KG1 (cell line): ENCODE results near the gene EEF2KMT.
"Not testable (repeated sequence)": the region's sequence is repeated elsewhere in the genome, so short reads cannot be mapped to it uniquely, and the experiment has no call there.

Experiments
- DNase-seq: peaks from one replicate; lab custom pipeline; 2025; lab: John Stamatoyannopoulos, UW

EEF2KMT gene, protein sequence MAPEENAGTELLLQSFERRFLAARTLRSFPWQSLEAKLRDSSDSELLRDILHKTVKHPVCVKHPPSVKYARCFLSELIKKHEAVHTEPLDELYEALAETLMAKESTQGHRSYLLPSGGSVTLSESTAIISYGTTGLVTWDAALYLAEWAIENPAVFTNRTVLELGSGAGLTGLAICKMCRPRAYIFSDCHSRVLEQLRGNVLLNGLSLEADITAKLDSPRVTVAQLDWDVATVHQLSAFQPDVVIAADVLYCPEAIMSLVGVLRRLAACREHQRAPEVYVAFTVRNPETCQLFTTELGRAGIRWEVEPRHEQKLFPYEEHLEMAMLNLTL

GRCh38 chr16:5097470-5098220 is at the start of gene EEF2KMT:
Gene EEF2KMT, minus strand, starts transcription at chr16:5097795. Its CDS starts 56 bp downstream, at chr16:5097739.
- peak; percentile 83 for DNase-seq

GRCh38 chr16:5144621-5144956 is 47.0 kb upstream of the EEF2KMT start:
- not testable (repeated sequence) for DNase-seq

DNA sequence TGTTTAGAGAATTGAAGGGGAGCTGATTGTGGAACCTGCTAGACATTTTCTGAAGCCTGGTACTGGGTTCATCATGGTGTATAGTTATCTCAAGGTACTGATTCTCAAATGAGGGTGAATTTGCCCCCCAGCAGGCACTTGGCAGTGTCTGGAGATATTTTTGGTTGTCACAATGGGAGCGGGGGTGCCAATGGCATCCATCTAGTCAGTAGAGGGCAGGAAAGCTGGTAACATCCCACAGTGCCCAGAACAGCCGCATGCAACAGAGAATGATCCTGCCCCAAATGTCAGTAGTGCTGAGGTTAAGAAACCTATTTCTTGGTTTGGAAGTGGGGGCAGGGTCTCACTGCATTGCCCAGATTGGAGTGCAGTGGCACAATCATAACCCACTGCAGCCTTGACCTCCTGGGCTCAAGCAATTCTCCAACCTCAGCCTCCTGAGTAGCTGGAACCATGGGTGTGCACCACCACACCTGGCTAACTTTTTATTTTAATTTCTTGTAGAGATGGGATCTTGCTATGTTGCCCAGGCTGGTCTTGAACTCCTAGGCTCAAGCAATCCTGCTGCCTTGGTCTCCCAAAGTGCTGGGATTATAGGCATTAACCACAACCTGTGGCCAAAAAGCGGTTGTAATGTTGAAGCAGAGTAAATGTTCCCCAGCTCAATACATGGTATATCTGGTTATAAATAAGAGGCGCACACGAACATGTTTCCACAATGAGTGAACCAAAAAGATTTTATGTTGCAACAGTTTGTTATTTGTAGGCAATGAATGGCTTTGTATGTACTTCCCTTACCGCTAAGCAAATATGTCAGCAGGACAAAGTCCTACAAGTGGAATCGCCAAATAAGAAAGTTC is 46.4 kb upstream of the EEF2KMT start:
- DNase-seq, result no peak

DNA sequence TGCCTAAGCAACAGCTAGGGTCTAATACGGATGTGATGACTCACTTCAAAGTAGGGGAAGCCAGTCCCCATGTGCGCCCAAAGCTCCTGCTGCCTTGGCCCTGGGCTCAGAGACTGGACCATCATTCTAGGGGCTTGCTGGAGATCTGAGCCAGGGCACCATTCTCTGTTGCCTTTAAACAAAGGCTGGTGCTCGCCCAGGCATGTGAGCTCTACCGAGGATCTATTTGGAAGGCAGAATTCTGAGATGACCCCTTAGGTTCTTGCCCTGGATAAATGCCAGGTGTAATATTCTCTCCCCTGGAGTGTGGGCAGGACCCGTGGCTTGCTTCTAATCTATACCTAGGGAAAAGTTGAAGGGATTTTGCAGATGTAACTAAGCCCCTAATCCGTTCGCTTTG is 42.6 kb upstream of the EEF2KMT start:
- not testable (repeated sequence) for DNase-seq

- DNase-seq, result not testable (repeated sequence)
Observed at GRCh38 chr16:5134739-5135452, 37.3 kb upstream of the EEF2KMT start.

- not testable (repeated sequence) for DNase-seq
Observed at GRCh38 chr16:5132915-5133600, 35.5 kb upstream of the EEF2KMT start.

GRCh38 chr16:5131467-5132004 is 33.9 kb upstream of the EEF2KMT start:
- DNase-seq, result not testable (repeated sequence)

DNA sequence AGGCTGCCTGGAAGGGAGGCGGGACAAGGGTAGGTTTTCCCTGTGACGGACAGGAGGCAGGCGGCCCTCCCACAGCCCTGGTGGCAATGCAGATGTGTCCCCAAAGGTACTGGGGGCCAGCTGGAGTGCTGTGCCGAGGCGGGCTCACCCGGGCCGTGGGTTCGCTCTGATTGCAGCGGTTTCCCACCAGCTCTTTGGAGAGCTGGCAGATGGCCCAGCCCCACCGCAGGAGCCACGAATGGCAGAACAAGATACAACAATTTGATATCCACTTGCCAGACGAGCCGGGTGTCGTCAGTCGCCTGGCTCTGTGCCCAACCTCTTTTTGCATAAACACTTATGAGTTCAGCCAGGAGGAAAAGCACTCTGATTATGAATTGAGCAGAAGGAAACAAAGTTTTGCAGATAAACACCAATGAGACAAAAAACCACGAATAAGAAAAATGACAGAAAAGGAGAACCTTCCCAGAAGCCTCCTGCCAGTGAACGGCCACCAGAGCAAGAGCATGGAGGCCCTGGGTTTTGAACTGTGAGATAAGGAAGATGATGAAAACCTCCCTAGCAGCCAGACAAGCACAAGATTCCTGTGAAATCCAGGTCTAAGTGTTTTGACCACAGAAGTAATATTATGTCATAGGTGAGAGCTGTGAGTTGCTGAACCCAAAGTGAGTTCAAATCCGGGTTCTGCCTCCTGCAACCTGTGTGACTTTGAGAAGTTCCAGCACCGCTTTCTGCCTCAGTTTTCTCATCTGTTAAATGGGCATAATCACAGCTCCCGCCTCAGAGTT is 19.9 kb upstream of the EEF2KMT start:
- not testable (repeated sequence) for DNase-seq

DNA sequence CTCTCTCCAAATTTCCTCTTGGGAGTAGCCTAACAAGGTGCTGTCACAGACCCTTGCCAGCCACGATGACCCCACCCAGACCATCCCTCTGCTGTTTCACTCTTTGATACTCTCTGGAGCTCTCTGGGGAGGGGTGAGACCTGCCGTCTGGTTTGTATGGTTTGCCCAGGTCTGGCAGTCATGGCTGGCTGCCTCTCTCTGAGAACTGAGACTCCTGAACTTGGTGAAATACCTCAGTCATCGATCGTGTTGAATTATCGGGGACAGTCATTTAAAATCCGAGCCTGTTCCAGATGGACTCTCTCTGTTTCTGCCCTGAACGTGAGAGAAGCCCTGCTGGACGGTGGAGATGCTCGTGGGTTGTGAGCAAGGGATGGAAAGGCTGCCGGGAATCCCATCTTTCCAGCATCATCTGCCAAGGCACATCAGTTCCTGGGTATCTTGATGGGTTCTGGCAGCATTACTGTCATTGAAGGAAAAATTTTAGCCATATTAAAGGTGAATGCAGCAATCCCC is 19.2 kb upstream of the EEF2KMT start:
- DNase-seq, result not testable (repeated sequence)

GRCh38 chr16:5110933-5111332 is 13.3 kb upstream of the EEF2KMT start:
- DNase-seq, result not testable (repeated sequence)

DNA sequence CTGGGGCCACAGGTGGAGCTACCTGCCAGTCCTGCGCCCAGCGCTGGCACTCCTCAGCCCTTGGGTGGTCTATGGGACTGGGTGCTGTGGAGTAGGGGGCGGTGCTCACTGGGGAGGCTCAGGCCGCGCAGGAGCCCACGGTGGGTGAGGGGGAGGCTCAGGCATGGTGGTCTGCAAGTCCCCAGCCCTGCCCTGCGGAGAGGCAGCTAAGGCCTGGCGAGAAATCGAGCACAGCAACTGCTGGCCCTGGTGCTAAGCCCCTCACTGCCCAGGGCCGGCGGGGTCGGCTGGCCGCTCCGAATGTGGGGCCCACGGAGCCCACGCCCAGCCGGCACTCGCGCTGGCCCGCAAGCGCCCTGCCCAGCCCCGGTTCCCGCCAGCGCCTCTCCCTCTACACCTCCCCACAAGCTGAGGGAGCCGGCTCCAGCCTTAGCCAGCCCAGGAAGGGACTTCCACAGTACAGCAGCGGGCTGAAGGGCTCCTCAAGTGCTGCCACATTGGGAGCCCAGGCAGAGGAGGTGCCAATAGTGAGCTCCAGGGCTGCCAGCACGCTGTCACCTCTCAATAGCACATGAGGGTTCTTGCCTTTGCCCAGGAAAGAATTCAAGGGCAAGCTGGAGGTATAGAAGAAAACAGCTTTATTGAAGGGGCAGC is 11.0 kb upstream of the EEF2KMT start:
- no peak for DNase-seq

GRCh38 chr16:5105039-5105438 is 7.4 kb upstream of the EEF2KMT start:
- not testable (repeated sequence) for DNase-seq

- not testable (repeated sequence) for DNase-seq
Observed at GRCh38 chr16:5103296-5104032, 5.9 kb upstream of the EEF2KMT start.

DNA sequence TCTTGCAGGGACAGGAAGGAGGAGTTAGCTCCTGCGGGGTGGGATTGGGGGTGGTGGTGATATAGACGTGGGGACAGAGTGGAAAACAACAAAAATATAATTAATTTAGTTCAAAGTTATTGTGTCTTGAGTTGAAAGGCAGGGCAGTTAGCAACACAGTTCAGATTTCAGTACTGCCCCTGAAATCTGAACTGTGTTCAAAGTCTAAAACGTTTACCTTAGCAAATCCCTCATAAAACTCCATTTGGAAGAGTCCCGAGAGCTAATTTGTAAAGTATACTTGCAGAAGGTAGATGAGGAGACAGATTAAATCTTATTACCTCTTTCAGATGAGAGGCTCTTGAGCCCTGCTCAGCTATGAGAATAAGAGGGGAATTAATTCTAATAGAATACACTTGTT is 1.6 kb upstream of the EEF2KMT start:
- not testable (repeated sequence) for DNase-seq

- DNase-seq, result not testable (repeated sequence)
Observed at GRCh38 chr16:5098221-5099159, 895 bp upstream of the EEF2KMT start.

DNA sequence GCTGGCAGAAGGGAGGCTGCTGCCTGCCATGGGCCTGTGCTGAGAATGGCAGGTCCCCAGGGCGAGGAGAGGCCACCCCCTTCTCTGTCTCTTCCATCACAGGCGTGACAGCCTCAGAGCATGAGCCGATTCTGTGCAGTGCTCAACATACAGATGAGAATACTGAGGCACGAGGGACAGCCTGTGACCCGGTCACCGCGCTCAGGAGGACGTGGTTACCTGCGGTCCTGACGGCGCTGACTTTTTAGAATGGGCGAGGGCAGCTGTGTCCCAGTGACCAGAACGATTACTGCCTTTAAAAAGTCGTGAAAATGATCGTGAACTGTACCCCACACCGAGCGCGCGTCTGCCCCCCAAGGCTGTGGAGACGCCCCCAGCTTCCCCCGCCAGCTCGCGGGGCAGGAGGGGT is 530 bp downstream of the EEF2KMT start:
- DNase-seq, result not testable (repeated sequence)

DNA sequence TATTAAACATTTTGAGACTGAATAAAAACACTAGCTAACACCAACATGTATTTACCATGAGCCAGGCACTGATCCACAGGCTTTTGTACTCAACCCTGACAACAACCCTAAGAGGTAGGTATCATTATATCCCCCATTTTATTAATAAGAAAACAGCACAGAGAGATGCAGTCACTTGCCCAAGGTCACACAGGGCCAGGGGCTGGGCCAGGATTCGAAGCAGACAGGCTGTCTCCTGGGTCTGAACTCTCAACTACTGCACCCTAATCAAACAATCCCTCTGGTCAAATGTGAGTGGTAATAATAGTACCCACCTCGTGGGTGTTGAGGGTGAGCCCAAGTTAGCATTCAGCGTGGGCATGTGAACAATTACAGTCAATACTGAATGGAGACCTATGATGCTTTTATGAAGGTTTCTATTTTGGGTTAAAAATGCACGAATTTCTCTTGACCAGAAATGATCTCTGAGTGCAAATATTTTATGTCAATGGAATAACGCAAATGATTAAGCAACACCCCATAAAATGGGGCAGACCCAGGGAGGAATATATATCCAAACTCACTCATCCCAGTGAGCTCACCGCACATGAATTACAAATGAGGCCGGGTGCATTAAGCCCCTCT is 1.0 kb downstream of the EEF2KMT start:
- DNase-seq, result not testable (repeated sequence)
